K562 treated with DMSO at 1 percent for 12 hours (cell line): ENCODE data around the gene CHMP2B. TPM values are rescaled to one million over a fixed set of nuclear protein-coding genes. Genes with fewer than 3 reads are reported as not detected.

ENCODE experiments used
- total RNA-seq: library from RNA; unstranded; fragments of 300-600 nt; gene quantifications from 2 replicates; pipeline ENCODE4 v1.2.3, GENCODE V29; 2022; ENCODE audit not compliant: insufficient read depth

The CHMP2B gene
- 9.3 and 25.1 TPM in 2 replicates for total RNA-seq

GRCh38 chr3:87227104-87227834 is at the start of gene CHMP2B:
CHMP2B (plus strand) TSS chr3:87227309; CDS start chr3:87227523, 214 bp downstream.

GRCh38 chr3:87276484-87276883 is 49.4 kb downstream of the CHMP2B start, which contains the start of gene POU1F1:
POU1F1 (minus strand) TSS chr3:87276584; CDS start chr3:87276462, 122 bp downstream.

Other genes starting within 250 kb of the CHMP2B start
- 0.07 TPM in 1 of 2 replicates, not detected in the other for gene VGLL3, start 236.2 kb upstream of the CHMP2B start, total RNA-seq
- gene POU1F1, start 49.3 kb downstream of the CHMP2B start, total RNA-seq: not detected in 2 replicates